WI38 (cell line): ENCODE data around the gene FEV.
A peak's percentile ranks its signal among the peaks of the same experiment; 100 is the strongest.

Experiments
- H3K4me3 ChIP-seq: 2 replicates; pipeline ENCODE4 v1.5.1; 2011; ENCODE audit warnings: low read depth, mild to moderate bottlenecking, control low read depth, low read length
- CTCF ChIP-seq: IDR thresholded peaks from 2 replicates; pipeline ENCODE4 v1.5.1; 2012; ENCODE audit warnings: low read depth, mild to moderate bottlenecking, control low read depth, low read length

FEV gene

GRCh38 chr2:218981881-218982585, 3.0 kb downstream of the FEV start:
- no peak overlapping the region for H3K4me3 ChIP-seq
- TF ChIP-seq CTCF = no peak

GRCh38 chr2:218981390-218981880, 3.5 kb downstream of the FEV start:
- H3K4me3 ChIP-seq = no peak overlapping the region

GRCh38 chr2:218980735-218981389, 4.1 kb downstream of the FEV start:
- TF ChIP-seq CTCF = no peak
- H3K4me3 ChIP-seq = no peak overlapping the region

More at GRCh38 chr2:218981390-218981880, 3.5 kb downstream of the FEV start:
- no peak for TF ChIP-seq CTCF

GRCh38 chr2:218979846-218980734, 4.9 kb downstream of the FEV start:
- TF ChIP-seq CTCF = peak; percentile 81
- H3K4me3 ChIP-seq = peak overlapping the region; percentile 38

- no peak for TF ChIP-seq CTCF
Observed at GRCh38 chr2:218975060-218975777, 9.8 kb downstream of the FEV start.

GRCh38 chr2:218970894-218971293, 14.1 kb downstream of the FEV start:
- no peak for TF ChIP-seq CTCF

More at GRCh38 chr2:218975060-218975777, 9.8 kb downstream of the FEV start:
- H3K4me3 ChIP-seq = no peak overlapping the region

More at GRCh38 chr2:218970894-218971293, 14.1 kb downstream of the FEV start:
- no peak overlapping the region for H3K4me3 ChIP-seq
